ENCODE measurements around the gene LRRC28. TPM values are rescaled to one million over a fixed set of nuclear protein-coding genes. Genes with fewer than 3 reads are reported as not detected.

Gene LRRC28
- total RNA-seq, 2 experiments from 2014 or later, result 14.0 to 16.1 TPM

DNA sequence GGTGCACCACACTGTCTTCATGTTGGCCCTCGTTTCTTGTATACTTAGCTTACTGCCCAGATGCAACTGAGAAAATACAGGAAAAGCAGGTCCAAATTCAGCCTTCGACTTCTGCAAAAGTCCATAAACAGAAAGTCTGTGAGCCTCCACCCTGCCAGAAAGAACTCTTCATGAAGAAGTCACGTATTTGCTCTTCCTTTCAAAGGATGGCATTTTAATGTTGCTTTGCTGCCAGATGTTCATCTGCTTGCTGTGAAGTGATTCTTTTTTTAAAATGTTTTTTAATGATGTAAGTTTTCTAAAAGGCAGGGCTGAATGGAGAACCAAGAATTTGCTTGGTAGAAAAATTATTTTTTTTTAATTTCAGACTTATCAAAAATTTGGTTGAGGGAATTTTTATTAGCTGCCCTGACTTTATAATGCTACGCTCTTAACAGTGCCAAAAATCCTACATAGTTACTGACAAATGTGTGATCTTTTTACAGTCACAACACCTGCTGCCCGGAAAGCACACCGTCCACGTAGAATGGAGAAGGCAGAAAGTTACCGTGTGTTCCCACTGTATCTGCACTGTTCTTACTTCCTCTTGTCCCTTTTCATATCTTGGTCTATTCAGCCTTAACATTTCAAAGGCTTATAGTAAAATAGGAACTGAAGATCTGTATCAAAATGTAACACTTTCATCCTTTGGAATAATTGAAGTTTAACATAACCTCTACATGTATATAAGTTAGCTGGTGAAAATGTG lies 136.3 kb downstream of the LRRC28 start:
- no peak for DNase-seq
- ChIA-PET POLR2A (no interaction called here), CTCF (interaction anchor here (1.1 kb wide), 1 partner anchor 115 kb away, joined by 4 read pairs; no protein-coding TSS in a partner anchor)
- Mint-ChIP-seq H3K36me3 (ENCODE audit: low read depth) (peaks cover 11% of the 10 kb centered on the region), H3K27me3 (no peaks in the 10 kb centered on the region), H3K4me3 (no peak overlapping the region), H3K4me1 (ENCODE audit: low read depth) (peaks cover 10% of the 10 kb centered on the region), H3K27ac (no peak overlapping the region), H3K9me3 (peaks cover 6% of the 10 kb centered on the region)
- intact Hi-C loops (cut with micrococcal nuclease), result no loop called here
- ATAC-seq, result no peak
- TF ChIP-seq, protein P1, sequence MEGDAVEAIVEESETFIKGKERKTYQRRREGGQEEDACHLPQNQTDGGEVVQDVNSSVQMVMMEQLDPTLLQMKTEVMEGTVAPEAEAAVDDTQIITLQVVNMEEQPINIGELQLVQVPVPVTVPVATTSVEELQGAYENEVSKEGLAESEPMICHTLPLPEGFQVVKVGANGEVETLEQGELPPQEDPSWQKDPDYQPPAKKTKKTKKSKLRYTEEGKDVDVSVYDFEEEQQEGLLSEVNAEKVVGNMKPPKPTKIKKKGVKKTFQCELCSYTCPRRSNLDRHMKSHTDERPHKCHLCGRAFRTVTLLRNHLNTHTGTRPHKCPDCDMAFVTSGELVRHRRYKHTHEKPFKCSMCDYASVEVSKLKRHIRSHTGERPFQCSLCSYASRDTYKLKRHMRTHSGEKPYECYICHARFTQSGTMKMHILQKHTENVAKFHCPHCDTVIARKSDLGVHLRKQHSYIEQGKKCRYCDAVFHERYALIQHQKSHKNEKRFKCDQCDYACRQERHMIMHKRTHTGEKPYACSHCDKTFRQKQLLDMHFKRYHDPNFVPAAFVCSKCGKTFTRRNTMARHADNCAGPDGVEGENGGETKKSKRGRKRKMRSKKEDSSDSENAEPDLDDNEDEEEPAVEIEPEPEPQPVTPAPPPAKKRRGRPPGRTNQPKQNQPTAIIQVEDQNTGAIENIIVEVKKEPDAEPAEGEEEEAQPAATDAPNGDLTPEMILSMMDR (IDR thresholded peaks at IDR 0.05), result no peak

DNA sequence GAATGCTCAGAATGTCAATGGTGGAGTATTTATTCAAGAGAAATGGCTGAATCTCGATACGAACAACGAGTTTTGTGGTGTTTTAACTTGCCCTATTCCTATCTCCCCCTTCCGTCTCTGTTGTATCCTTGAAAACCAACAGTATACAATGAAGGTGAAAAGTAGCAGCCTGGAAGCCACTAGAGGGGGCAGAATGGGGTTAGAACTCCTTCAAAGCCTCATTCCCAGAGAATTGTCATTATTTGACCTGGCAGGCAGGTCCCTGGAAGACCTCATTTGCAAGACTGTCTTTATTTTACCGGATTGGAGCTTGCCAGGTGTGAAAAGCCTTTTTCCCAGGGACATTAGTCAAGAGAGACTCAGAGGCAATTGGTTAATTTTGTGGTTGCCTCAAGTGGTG lies 139.4 kb downstream of the LRRC28 start:
- Mint-ChIP-seq H3K9me3 (peaks cover 16% of the 10 kb centered on the region), H3K36me3 (ENCODE audit: low read depth) (peaks cover 6% of the 10 kb centered on the region), H3K27me3 (no peaks in the 10 kb centered on the region), H3K4me1 (ENCODE audit: low read depth) (peaks cover 10% of the 10 kb centered on the region), H3K4me3 (no peak overlapping the region), H3K27ac (no peak overlapping the region)
- CTCF ChIA-PET, result interaction anchor here (2.2 kb wide), 1 partner anchor 313 kb away, joined by 8 read pairs; no protein-coding TSS in a partner anchor
- POLR2A ChIA-PET, result no interaction called here
- ATAC-seq (no peak), DNase-seq (no peak)
- TF ChIP-seq, protein P1 (IDR thresholded peaks at IDR 0.05), result no peak
- intact Hi-C loops (cut with micrococcal nuclease), result no loop called here

DNA sequence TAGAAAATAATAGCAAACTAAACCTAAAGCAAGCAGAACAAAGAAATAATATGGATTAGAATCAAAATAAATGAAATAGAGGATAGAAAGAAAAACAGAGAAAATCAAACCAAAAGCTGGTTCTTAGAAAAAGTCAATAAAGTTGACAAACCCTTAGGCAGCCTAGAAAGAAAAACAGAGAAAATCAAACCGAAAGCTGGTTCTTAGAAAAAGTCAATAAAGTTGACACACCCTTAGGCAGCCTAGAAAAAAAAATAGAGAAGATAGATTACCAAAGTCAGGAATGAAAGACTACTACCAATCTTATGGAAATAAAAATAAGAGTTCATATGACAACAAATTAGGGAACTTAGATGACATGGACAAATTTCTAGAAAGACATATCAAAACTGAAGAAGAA lies 142.4 kb downstream of the LRRC28 start:
- H3K27ac Mint-ChIP-seq, result no peak overlapping the region
- TF ChIP-seq, protein P1 (IDR thresholded peaks at IDR 0.05), result no peak
- DNase-seq (no peak), ATAC-seq (no peak)
- intact Hi-C loops (cut with micrococcal nuclease), result no loop called here
- CTCF ChIA-PET, result interaction anchor here (1.3 to 1.4 kb wide), 2 partner anchors 9 to 22 kb away, joined by 4 read pairs; no protein-coding TSS in a partner anchor
- peaks cover 3% of the 10 kb centered on the region for H3K4me1 Mint-ChIP-seq (ENCODE audit: low read depth)
- peaks cover 18% of the 10 kb centered on the region for H3K9me3 Mint-ChIP-seq
- peaks cover 3% of the 10 kb centered on the region for H3K27me3 Mint-ChIP-seq
- POLR2A ChIA-PET, result no interaction called here
- peaks cover 2% of the 10 kb centered on the region for H3K36me3 Mint-ChIP-seq (ENCODE audit: low read depth)
- H3K4me3 Mint-ChIP-seq, result no peak overlapping the region

DNA sequence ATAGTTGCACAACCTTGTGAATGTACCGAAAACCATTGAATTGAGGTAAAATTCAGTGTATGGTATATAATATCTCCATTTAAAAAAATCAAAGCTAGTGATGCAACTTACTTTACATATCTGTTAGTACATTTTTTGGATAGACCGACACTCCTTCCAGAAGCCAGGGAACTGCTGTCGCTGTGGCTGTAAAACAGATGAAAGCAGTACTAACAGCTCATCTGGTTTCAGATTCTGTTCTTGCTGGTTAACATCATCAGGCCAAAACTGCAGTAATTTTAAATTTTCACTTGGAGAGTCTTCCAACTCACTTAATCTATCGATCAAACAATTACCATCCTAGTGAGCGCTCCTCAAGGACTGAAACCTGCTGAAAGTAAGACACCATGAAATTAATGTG lies 145.1 kb downstream of the LRRC28 start:
- Mint-ChIP-seq H3K9me3 (peaks cover 13% of the 10 kb centered on the region), H3K4me3 (no peak overlapping the region), H3K27me3 (peaks cover 3% of the 10 kb centered on the region), H3K4me1 (ENCODE audit: low read depth) (peaks cover 5% of the 10 kb centered on the region), H3K36me3 (ENCODE audit: low read depth) (no peaks in the 10 kb centered on the region), H3K27ac (no peak overlapping the region)
- TF ChIP-seq, protein P1 (IDR thresholded peaks at IDR 0.05), result no peak
- ChIA-PET CTCF (interaction anchor here (1.8 kb wide), 1 partner anchor 124 kb away, joined by 8 read pairs; no protein-coding TSS in a partner anchor), POLR2A (no interaction called here)
- DNase-seq (no peak), ATAC-seq (no peak)
- intact Hi-C loops (cut with micrococcal nuclease), result no loop called here

DNA sequence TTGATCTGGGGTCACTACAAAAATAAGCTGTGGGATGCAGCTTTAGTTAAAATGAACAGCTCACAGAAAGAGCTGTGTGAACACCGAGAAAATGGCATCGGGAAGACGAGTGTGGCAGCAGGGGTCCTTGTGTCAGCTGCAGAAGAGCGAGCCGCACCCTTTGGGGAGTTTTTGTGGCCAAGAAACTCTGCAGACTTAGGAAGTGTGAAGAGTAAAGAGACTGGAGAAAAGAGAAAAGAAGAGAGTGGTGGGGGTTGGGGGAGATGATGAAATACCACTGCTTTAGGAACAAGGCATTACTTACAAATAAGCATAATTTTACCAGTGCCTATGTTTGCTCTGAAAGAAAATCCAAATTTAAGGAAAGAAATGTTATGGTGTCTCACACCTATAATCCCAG lies 147.8 kb downstream of the LRRC28 start:
- ATAC-seq (no peak), DNase-seq (no peak)
- no peak overlapping the region for H3K27ac Mint-ChIP-seq
- TF ChIP-seq, protein P1 (IDR thresholded peaks at IDR 0.05), result no peak
- ChIA-PET POLR2A (no interaction called here), CTCF (interaction anchor here (0.7 kb wide), 1 partner anchor 14 kb away, joined by 3 read pairs; no protein-coding TSS in a partner anchor)
- peaks cover 3% of the 10 kb centered on the region for H3K27me3 Mint-ChIP-seq
- H3K4me1 Mint-ChIP-seq (ENCODE audit: low read depth), result peaks cover 2% of the 10 kb centered on the region
- H3K36me3 Mint-ChIP-seq (ENCODE audit: low read depth), result no peaks in the 10 kb centered on the region
- intact Hi-C loops (cut with micrococcal nuclease), result no loop called here
- H3K4me3 Mint-ChIP-seq, result no peak overlapping the region
- H3K9me3 Mint-ChIP-seq, result peaks cover 4% of the 10 kb centered on the region

Measured in activated CD8-positive, alpha-beta T cell treated with anti-CD3 and anti-CD28 coated beads for 36 hours (primary cell).